Progenitor cell of endocrine pancreas (in vitro differentiated cells): ENCODE data around the gene MFF. TPM values are rescaled to one million over a fixed set of nuclear protein-coding genes. Genes with fewer than 3 reads are reported as not detected.

Experiments used
- DNase-seq: peaks from one replicate; pipeline ENCODE4 v3.0.0; 2021; ENCODE audit warnings: low spot score; ENCODE audit not compliant: unreplicated experiment
- H3K27ac Mint-ChIP-seq: 2 replicates; pipeline ENCODE4 v1.8.0; 2021; ENCODE audit warnings: mild to moderate bottlenecking, moderate library complexity, mixed read lengths
- H3K27me3 Mint-ChIP-seq: 2 replicates; pipeline ENCODE4 v1.8.0; 2021; ENCODE audit warnings: mixed read lengths
- H3K36me3 Mint-ChIP-seq: 2 replicates; pipeline ENCODE4 v1.8.0; 2022; ENCODE audit warnings: mixed read lengths; ENCODE audit not compliant: insufficient read depth
- H3K4me1 Mint-ChIP-seq: 2 replicates; pipeline ENCODE4 v1.8.0; 2021; ENCODE audit warnings: low read depth, mixed read lengths
- H3K4me3 Mint-ChIP-seq: 2 replicates; pipeline ENCODE4 v1.8.0; 2021; ENCODE audit warnings: low read depth, mild to moderate bottlenecking, moderate library complexity, mixed read lengths
- H3K9me3 Mint-ChIP-seq: 2 replicates; pipeline ENCODE4 v1.8.0; 2021; ENCODE audit warnings: low read depth, mixed read lengths
- CTCF ChIP-seq: fragments of 200-600 bp; sonication (generic); IDR thresholded peaks from one replicate; pipeline ENCODE4 v1.5.0; 2021; ENCODE audit warnings: antibody characterized with exemption, mild to moderate bottlenecking; ENCODE audit not compliant: unreplicated experiment
- total RNA-seq: library from RNA; stranded (reverse); gene quantifications from 2 replicates; pipeline ENCODE4 v1.2.1, GENCODE V29; 2021

Gene MFF
- total RNA-seq, 1 donor from 2014 or later, result 84.8 TPM

GRCh38 chr2:227293531-227293930 lies 31.5 kb upstream of the MFF start:
- no peak for DNase-seq
- H3K36me3 Mint-ChIP-seq, result peaks cover 2% of the 10 kb centered on the region
- no peak overlapping the region for H3K4me3 Mint-ChIP-seq
- H3K27me3 Mint-ChIP-seq, result peaks cover 46% of the 10 kb centered on the region
- H3K4me1 Mint-ChIP-seq, result peaks cover 12% of the 10 kb centered on the region
- no peak overlapping the region for H3K27ac Mint-ChIP-seq
- no peak for TF ChIP-seq CTCF
- H3K9me3 Mint-ChIP-seq, result no peaks in the 10 kb centered on the region

- no peak overlapping the region for H3K4me3 Mint-ChIP-seq
- H3K27ac Mint-ChIP-seq, result no peak overlapping the region
- DNase-seq, result no peak
- peaks cover 12% of the 10 kb centered on the region for H3K4me1 Mint-ChIP-seq
- no peaks in the 10 kb centered on the region for H3K9me3 Mint-ChIP-seq
- peaks cover 2% of the 10 kb centered on the region for H3K36me3 Mint-ChIP-seq
- peaks cover 59% of the 10 kb centered on the region for H3K27me3 Mint-ChIP-seq
- TF ChIP-seq CTCF, result no peak
These were observed 29.2 kb upstream of the MFF start for GRCh38 chr2:227295806-227296205.

GRCh38 chr2:227296671-227297405 lies 28.2 kb upstream of the MFF start:
- peaks cover 12% of the 10 kb centered on the region for H3K4me1 Mint-ChIP-seq
- no peak for DNase-seq
- H3K36me3 Mint-ChIP-seq, result peaks cover 2% of the 10 kb centered on the region
- H3K9me3 Mint-ChIP-seq, result no peaks in the 10 kb centered on the region
- no peak for TF ChIP-seq CTCF
- H3K27ac Mint-ChIP-seq, result no peak overlapping the region
- peaks cover 57% of the 10 kb centered on the region for H3K27me3 Mint-ChIP-seq
- H3K4me3 Mint-ChIP-seq, result no peak overlapping the region

- H3K9me3 Mint-ChIP-seq, result no peaks in the 10 kb centered on the region
- no peak for TF ChIP-seq CTCF
- H3K27ac Mint-ChIP-seq, result no peak overlapping the region
- H3K4me1 Mint-ChIP-seq, result peaks cover 1% of the 10 kb centered on the region
- peaks cover 27% of the 10 kb centered on the region for H3K27me3 Mint-ChIP-seq
- DNase-seq, result no peak
- H3K4me3 Mint-ChIP-seq, result no peak overlapping the region
- no peaks in the 10 kb centered on the region for H3K36me3 Mint-ChIP-seq
These were observed 23.5 kb upstream of the MFF start for GRCh38 chr2:227301523-227301922.

- DNase-seq, result no peak
- no peaks in the 10 kb centered on the region for H3K27me3 Mint-ChIP-seq
- H3K4me3 Mint-ChIP-seq, result no peak overlapping the region
These were observed 16.3 kb upstream of the MFF start for GRCh38 chr2:227308784-227309183.

More at GRCh38 chr2:227308784-227309183, 16.3 kb upstream of the MFF start:
- Mint-ChIP-seq H3K9me3 (no peaks in the 10 kb centered on the region), H3K4me1 (no peaks in the 10 kb centered on the region), H3K27ac (no peak overlapping the region), H3K36me3 (no peaks in the 10 kb centered on the region)
- TF ChIP-seq CTCF, result no peak
